Suppressor macrophage (primary cell): Measurements from ENCODE around the gene FUT9.

Experiments
- DNase-seq, 4 experiments: peaks; one replicate each; pipeline ENCODE4 v3.0.0-alpha.2; 2020 to 2022

The FUT9 gene

DNA sequence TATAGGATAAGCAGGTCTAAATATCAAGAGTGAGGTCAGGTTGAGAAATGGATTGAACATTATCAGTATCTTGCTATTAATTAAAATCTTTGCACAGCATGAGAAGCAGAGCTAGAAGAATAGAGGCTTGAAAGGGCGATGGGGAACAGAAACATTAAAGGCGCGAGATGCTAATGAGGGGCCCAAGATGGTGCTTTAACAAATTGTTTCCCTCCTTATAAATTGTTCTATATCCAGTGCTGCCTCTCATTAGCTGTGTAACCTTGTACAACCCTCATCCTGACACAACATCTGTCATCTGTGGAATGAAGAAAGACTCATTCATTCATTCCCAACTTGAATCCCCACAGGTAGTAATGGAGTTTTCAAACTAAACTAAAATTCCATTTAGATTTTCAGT is 57.8 kb downstream of the FUT9 start:
- no peak for DNase-seq

DNA sequence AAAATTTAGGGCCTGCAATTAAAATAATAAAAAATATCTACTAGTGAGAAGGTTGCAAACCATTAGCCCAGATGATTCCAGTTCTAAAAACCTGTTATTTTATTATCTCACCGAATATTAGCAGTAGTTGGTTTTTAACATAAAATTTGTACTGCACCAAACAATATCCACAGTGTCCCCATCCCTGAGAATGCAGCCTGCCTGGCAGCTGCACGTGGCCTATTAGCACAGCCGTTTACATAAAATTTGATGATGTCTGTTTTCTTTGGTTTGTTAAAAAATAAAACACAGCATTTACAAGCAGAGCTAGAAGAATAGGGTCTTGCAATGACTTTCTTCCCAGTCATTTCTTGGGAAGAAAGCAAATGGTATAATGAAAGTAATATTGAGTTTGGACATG is 58.2 kb downstream of the FUT9 start:
- DNase-seq, result no peak

DNA sequence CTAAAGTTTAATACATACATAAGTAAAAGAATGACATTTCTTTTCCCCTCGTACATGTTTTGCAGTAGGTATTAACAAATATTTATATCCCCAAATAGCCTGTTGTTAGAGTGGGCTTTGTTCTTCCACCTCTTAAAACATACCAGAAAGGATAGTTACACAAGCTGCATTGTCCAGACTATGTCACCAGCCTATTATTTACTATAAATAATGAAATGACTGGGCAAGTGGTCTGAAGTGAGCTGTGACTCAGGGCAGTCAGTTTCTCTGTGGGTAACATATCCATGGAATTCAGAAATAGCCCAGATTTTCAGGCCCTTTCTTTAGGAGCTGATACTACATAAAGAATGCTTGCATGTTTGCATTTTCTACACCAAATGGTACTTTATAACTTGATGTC is 60.1 kb downstream of the FUT9 start:
- no peak for DNase-seq

DNA sequence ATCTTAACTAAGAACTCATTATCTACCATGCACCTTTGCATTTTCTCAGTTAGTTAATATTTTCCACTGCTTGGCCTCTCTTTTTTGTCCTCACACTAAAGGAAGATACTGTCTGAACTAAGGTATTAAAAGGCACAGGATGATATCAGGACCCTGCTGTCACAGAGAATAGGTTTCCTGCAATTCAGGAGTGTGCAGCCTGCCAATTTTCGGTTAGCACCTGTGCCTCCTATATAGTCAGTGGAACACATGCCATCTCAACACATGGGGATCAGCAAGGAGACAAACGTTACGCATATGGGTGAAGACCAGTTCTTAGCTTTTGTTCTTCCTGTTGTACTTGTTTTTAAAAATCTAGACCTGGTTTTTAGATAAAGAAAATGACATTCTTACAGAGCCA is 71.0 kb downstream of the FUT9 start:
- no peak for DNase-seq

DNA sequence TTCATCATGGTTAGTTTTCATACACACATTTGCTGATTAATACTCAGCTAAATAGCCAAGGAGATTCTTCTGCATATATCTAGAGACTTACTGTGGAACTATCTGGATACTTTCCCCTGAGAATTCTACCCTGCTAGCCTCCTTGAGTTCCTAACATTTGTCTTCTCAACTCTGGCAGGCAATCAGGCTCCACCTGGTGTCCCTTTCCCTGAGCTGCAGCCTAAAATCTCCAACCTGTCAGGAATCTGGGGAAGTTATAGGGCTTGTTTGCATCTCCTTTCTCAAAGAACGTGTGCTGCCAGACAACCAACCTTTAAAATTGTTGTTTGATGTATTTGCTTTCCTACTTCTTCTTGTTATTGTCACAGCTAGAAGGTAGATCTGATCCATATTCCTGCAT is 73.4 kb downstream of the FUT9 start:
- no peak for DNase-seq

DNA sequence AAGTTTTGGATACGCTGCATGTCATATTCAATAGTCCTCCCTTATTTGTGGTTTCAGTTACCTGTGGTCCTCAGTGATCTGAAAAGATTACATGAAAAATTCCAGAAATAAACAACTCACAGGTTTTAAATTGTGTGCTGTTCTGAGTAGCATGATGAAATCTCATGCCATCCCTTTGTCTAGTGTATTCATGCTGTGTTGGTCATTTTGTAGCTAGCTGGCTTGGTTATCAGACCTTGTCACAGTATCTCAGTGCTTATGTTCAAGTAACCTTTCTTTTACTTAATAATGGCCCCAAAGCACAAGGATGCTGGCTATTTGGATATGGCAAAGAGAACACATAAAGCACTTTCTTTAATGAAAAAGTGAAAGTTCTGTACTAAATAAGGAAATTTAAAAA is 78.3 kb downstream of the FUT9 start:
- DNase-seq, result no peak

DNA sequence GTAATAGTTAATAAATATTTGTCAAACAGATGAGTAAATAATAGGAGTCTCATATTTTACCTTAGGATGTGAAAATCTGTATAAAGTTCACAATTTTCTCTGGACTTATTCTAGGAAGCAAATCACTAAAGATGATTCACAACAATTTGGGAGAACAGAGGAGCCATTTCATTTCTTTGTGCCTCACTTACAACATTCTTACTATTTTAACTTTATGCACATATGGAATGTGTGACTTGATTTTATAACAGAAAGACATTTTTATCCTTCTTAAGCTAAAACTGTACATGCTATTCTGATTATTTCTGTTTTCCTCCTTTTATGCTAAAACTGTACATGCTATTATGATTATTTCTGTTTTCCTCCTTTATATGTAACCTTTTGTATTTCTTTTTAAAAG is 83.3 kb downstream of the FUT9 start:
- DNase-seq, result no peak

DNA sequence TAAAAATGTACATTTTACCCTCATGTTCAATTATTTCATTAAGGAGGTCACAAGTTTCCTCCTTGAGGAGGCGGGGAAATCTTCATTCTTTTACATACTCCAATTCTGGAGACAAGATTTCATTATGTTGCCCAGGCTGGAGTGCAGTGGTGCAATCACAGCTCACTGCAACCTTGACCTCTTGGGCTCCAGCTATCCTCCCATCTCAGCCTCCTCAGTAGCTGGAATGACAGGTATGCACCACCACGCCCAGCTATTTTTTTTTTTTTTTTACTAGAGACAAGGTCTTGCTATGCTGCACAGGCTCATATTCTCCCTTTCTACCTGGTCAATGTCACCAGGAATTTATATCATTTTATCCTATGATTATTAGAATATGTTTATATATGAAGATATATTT is 85.8 kb downstream of the FUT9 start:
- no peak for DNase-seq

DNA sequence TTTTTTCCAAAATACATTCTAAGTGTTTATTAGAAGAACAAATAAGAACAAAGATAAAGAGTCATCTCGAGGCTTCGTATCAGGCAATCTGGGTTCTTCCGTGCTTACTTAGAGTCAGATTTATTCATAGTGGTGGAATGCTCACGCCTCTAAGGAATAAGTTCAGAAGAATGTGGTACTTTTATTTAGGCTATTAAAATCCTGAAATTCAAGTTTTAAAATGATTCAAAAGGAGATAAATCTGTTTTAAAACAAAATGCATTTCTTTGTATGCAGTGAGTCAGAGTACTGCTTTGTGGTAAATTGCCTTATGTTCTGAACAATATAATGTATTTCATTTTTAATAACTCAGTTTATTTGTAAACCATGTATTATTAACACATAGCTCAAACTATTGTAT is 89.1 kb downstream of the FUT9 start:
- no peak for DNase-seq

DNA sequence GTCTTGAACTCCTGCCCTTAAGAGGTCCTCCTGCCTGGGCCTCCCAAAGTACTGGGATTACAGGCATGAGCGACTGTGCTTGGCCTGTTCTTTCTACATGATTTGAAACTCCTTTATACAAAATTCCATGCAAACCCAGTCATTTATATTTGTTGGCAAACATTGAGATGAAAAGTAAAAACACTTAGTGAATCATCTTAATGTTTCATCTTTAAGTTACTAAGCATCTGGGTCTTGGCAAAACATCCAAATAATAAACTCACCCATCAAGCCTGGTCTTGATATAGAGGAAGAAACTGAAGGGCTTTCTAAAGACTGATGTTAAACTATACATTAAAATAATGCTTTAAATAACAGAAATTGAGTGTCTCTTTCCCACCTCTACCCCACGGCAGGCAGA is 95.1 kb downstream of the FUT9 start:
- DNase-seq, result no peak

DNA sequence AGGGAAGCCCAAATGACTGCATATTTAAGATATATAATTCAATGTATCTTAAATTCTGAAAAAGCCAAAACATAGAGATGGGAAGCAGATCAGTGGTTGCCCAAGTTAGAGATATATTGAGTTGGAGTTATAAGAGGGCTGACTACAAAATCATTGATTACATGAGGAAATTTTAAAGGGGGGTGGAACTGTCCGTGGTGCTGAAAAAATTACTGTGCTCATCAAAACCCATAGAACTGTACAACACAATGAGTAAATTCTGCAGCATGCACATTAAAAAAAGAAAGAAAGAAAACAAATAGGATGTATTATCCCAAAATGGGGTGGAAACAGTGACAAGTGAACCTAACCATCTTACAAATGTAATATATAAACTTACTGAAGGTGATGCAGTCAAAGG is 100.9 kb downstream of the FUT9 start:
- peak in 1 of 4 experiments; percentile 1 for DNase-seq

DNA sequence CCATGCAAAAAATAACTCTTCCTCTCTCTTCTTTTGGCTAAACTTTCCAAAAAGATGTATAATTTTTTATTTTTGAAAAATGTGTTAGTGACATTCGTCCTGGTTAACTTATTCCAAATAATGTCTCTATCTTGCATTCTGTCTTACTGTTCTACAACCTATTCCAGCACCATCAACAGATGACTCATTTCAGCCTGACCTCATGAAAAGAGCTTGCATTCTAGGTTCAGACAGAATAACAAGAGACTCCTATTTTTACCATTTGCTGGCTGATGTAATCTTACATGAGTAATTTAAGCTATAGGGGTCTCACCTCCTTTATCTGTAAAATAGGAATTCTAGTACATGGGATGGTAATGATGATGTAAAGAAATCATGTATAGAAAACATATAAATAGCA is 109.0 kb downstream of the FUT9 start:
- DNase-seq, result no peak

DNA sequence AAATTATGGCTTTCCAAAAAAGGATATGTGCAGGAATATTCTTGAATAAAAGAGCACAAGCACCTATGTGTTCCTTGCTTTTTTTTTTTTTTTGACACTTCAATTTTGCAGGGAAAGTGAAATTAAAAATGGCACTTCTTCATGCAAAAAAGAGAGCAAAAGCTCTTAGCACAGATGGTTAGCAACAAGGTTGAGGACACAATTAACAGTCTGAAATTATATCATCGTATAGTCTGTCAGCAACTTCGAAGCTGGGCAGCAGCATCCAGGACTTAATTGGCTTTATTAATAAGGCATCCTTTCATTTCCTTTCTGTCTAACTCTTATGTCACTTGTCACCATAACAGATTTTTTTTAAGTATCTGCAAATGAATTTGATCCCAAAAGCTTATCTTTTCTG is 122.6 kb downstream of the FUT9 start:
- DNase-seq, result no peak

DNA sequence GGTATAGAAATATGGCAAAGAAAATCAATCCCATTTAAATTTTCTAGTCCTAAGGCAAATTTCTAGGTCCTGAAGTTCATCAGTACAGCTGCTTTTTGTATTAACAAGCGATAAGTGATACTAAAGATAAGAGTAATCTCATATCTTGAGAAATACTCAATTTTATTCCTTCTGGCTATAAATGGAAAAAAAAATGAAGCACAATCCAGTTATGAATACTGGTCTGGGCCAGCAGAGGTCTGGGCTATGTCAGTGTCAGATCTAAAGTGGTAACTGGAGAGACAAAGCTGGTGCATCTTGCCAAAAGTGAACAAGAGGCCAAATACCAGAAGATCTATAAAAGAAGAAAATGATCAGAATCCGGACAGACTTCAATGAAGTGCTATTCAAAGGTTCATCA is 126.4 kb downstream of the FUT9 start:
- DNase-seq, result no peak

DNA sequence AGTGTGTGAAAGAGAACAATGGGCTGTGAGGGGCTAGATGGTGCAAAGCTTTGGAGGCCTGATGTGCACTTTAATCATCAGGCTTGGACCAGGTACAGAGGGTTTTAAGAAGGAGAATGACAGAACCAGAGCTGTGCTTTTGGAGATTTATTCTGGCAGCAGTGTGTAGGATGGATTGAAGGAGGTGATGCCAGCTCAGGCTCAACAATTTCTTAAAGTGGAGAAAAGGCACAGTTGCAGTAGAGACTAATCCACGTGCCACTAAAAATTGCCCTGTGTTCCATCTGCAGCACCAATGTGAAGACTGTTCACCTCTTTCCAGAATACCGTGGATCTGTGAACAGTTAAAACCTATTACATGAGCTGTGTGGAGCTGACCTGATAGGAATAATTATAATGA is 134.7 kb downstream of the FUT9 start:
- DNase-seq, result no peak

DNA sequence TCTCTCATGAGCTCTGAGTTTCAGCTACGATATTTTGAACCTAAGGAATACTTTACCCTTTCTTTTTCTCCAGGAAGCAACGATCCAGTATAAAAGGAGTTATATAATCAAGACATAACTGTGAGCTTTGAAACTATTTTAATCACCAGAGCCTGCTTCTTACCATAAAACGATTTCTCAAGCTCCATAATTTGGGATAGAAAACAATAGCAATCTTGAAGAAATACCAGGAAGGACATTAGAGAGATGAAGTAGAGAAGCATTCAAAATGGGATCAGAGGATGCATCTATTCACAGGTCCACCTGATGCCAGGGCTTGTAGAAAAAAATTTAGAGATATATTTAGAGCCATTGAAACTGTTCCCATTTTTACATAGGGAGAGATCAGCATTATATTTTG is 135.9 kb downstream of the FUT9 start:
- DNase-seq, result no peak

DNA sequence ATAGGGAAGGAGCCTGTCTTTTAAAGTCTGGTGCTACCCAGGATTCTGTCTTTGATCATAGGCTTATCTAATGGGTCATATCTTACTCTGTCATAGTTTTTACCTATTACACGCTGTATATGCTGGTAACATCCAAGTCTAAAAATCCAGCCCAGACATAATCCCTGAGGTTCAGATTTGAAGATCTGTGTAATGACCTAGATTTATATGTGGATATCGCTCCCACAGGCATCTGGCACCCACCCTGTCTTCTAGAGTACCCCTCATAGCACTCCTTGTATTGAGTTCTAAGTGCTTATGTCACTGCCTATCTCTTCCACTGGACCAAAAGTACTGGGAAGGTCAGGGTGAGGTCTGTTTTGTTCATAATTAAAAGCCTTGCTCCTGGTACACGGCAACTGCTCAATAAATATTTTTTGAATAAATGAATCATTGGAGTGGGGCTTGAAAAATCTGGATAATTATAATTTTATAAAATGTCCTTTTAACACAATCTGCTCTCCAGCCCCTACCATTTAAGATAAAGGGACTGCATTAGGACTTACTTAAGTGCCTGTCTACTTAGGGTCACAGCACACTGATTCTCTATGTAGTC is 136.4 kb downstream of the FUT9 start:
- no peak for DNase-seq

DNA sequence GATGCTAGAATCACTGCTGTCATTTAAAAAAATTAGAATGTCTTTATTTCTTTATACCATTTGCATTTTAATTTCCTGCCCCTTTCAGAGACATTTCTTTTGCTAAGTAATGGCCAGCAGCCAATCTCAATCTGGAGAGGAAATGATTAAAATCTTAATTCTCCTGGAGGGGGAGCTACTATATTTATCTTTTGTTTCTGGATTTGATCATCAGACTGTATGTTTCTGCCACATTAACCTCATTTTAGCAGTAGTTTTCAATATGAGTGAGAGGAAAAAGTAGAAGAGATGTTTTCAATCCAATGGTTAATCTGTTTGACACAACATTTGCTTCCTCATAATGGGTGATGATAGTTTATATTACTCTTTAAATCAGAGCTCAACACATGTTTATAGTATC is 138.0 kb downstream of the FUT9 start:
- DNase-seq, result no peak

DNA sequence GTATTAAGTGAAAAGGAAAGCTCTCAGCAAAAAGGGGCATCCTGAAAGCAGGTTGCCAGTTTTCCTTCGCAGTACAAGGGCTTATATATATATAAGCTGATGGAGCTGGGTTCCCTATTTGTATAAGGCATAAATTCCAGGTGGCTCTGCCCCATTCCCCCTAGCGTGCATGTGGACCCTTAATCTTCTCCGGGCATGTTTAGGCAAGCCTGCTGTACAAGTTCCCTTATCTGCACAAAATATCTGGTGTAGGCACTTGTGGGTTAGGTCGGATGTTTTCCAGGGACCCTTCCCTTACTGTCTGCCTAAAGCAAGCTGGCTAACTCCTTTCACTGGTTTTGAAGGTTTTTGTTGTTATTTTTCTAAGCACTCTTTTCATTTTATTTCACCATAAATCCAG is 140.7 kb downstream of the FUT9 start:
- no peak for DNase-seq

DNA sequence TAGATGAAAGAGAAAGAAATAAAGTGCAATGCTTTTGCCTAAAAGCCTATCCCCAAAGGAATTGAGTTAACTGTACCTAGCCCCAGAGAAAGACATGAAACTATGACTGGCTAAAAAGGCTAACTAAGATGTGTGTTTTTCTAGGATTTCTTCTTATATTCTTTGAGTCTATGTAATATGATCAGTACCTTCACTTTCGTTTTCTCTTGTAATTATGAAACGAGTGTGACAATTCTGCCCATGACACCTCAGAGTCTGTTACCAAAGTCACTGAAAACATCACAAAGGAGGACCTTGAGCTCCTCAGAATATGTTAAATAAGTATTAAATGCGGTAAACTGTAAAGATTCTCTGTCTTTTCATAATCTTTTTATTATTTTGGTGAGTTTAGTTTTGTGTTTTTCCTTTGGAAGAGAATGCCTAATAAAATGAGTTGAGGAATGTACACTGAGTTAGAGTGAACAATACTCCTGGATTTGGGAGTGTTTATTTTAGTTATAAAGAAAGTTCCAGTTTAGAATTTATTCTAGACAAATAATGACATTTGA is 141.3 kb downstream of the FUT9 start:
- no peak for DNase-seq

DNA sequence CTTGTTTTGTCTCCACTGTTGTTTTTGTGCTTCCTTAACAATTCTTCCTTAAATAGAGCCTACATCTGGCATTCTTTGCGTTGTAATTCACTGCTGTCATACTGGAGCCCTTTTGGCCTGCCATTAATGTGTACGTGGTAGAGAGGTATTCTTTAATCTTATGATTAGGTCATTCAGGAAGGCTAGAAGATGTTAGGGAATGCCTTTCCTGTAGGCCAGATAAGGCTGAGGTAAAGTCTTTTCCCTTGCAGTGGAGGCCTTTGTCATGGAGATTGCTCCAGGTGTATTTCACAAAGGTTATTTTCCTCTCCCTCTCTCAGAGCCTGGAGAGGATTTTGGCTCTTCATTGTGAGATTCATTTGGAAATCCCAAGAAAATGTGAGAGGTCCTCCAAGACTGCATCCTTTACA is 146.9 kb downstream of the FUT9 start:
- DNase-seq, result no peak

DNA sequence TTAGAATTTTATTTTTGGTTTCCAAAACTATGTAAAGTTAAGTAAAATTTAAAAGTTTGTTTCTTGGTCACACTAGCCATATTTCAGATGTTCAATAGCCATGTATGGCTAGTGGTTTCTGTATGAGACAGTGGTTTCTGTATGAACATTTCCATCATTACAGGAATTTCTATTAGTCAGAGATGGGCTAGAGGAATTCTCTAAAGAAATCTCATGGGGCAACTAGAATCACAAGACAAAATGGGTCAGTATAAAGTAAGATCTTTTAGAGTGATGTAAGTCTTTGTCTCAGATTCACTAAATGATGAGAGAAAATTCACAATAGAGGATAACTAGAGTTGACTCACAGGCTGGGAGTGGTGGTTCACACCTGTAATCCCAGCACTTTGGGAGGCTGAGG is 149.0 kb downstream of the FUT9 start:
- DNase-seq, result no peak

DNA sequence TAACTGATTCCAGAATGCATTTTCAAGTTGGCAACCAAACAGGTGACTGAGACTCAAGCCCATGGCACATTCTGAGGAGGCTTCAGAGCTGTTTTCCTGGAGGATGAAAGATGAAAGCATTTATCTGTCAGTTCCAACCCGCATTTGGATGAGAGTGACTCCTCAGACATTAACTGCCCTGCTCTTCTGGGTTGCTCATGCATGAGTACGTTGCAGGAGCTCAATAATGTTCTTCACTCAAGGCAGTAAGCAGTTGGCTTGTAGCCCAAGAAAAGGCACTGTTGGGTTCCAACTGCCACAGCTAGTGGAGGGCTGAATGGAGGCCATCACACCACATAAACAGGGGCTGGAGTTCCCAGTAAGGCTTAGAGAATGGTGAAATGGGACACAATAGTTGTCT is 155.3 kb downstream of the FUT9 start:
- no peak for DNase-seq

DNA sequence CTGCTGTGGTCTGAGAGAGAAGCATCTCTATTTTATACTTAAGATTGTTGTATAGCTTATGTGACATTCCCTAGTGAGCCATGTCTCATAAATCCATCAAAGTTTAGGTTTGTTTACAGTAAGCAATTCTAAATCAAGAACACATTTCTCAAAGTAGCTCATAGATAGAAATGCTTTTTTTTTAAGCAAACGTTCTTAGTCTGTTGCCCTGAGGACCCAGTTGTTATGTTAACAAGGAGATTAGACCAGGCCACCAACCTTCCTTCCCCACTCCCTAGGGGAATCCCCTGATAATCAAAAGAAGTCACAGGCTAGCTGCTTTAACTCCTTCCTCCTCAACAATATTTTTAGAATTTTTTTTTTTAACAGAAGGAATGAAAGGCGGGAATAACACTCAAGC is 169.0 kb downstream of the FUT9 start:
- no peak for DNase-seq

DNA sequence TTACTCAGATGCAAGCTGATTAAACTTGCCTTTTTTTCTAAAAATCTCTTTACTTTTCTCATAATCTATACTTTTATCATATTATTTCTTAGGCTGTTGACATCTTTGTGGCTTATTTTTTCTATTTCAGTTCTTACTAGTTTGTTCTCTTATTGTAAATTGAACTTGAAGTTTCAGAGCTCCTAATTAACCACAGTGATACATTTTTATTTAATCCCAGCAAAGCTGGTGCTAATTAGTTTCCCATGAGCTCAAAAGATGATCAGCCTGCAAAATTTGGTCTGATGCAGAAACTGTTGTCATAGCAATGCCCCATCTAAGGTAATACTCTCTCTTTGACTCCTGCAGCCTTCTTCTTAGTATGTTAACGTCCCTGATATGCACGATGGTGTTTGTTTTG is 170.3 kb downstream of the FUT9 start:
- no peak for DNase-seq
